DND-41 (cell line): ENCODE results near the gene COL19A1.

Experiments used
- CTCF ChIP-seq: IDR thresholded peaks from 2 replicates; pipeline ENCODE4 v1.5.1; 2012; ENCODE audit warnings: borderline replicate concordance, low read length, moderate library complexity, mild to moderate bottlenecking; ENCODE audit not compliant: poor library complexity, severe bottlenecking; ENCODE audit errors: extremely low read depth
- EZH2 ChIP-seq: IDR thresholded peaks from 3 replicates; pipeline ENCODE4 v1.6.1; 2012; ENCODE audit warnings: borderline replicate concordance, low read depth, mild to moderate bottlenecking, moderate library complexity, low read length, inconsistent platforms; ENCODE audit not compliant: severe bottlenecking

GRCh38 chr6:70072540-70073179, 206.3 kb downstream of the COL19A1 start:
- TF ChIP-seq CTCF (no peak), EZH2 (no peak)
